Measurements from ENCODE around the gene LRMDA.
"Not testable (repeated sequence)": the region's sequence is repeated elsewhere in the genome, so short reads cannot be mapped to it uniquely, and the experiment has no call there.

The LRMDA gene

DNA sequence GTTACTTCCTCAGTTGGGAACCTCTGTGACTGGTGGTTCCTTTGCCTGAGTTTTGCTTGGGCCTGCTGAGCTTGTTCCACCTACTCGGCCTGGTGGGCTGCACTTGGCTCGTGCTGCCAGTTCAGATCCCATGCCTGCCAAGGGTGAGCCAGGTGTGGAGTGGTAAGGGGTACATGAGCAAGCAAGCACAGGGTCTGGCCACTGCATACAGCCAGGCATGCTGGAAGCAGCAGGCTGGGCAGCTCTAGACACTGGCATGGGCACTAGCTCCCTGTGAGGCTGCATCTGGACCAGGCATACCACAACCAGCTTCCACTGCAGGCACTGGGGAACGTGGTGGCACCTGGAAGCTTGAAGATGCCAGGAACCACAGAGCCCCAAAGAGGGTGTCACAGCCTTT lies 624.0 kb downstream of the LRMDA start:
- DNase-seq (ENCODE audit: low read depth) = no peak
- H3K4me3 ChIP-seq (ENCODE audit: low read depth, low read length) = no peak overlapping the region
- TF ChIP-seq, protein P1, sequence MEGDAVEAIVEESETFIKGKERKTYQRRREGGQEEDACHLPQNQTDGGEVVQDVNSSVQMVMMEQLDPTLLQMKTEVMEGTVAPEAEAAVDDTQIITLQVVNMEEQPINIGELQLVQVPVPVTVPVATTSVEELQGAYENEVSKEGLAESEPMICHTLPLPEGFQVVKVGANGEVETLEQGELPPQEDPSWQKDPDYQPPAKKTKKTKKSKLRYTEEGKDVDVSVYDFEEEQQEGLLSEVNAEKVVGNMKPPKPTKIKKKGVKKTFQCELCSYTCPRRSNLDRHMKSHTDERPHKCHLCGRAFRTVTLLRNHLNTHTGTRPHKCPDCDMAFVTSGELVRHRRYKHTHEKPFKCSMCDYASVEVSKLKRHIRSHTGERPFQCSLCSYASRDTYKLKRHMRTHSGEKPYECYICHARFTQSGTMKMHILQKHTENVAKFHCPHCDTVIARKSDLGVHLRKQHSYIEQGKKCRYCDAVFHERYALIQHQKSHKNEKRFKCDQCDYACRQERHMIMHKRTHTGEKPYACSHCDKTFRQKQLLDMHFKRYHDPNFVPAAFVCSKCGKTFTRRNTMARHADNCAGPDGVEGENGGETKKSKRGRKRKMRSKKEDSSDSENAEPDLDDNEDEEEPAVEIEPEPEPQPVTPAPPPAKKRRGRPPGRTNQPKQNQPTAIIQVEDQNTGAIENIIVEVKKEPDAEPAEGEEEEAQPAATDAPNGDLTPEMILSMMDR (IDR thresholded peaks at IDR 0.05; ENCODE audit: control insufficient read depth, extremely low read depth, insufficient read depth) = no peak

DNA sequence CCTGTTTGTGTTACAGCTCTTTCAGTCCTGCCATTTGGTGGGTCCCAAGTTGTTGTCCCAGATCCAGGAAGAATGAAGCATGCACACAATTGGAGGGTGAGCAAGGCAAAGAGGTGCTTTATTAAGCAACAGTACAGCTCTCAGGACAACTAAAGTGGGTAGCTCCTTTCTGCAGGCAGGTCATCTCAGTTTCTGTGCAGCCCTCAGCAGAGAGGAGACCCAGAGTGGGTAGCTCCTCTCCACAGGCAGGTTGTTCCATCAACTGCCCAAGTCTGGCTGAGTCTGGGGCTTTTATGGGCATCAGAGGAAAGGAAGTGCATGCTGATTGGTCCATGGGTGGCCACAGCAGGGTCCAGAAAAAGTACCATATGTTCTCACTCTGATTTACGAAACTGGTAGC lies 624.5 kb downstream of the LRMDA start:
- TF ChIP-seq, protein P1 (IDR thresholded peaks at IDR 0.05; ENCODE audit: control insufficient read depth, extremely low read depth, insufficient read depth) = no peak
- DNase-seq (ENCODE audit: low read depth) = no peak
- H3K4me3 ChIP-seq (ENCODE audit: low read depth, low read length) = no peak overlapping the region

DNA sequence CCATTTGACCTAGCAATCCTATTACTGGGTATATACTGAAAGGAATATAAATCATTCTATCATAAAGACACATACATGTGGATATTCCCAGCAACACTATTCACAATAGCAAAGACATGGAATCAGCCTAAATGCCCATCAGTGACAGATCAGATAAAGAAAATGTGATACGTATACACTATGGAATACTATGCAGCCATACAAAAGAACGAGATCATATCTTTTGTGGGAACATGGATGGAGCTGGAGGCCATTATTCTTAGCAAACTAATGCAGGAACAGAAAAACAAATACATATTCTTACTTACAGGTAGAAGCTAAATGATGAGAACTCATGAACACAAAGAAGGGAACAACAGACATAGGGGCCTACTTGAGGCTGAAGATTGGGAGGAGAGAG lies 629.6 kb downstream of the LRMDA start:
- H3K4me3 ChIP-seq (ENCODE audit: low read depth, low read length); DNase-seq (ENCODE audit: low read depth): not testable (repeated sequence)

DNA sequence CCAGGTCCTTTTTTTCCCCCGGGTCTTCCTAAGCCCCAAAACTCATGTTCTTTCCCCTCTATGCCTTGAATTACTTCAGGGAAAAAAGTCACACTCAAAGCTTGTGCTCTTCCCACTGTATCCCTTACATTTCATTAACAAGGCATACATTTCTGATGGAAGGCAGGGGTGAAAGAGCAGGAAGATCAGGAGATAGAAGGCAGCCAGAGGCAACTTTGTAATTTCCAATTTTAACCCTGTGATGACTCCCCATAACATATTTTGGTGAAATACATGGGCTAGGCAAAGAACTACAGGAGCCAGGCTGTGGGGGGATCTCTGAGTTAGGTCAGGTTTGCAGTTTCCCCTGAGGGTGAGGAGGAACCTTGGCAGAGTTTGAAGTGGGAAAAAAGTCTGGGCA lies 635.0 kb downstream of the LRMDA start:
- no peak overlapping the region for H3K4me3 ChIP-seq (ENCODE audit: low read depth, low read length)
- TF ChIP-seq, protein P1 (IDR thresholded peaks at IDR 0.05; ENCODE audit: control insufficient read depth, extremely low read depth, insufficient read depth) = no peak
- DNase-seq (ENCODE audit: low read depth) = no peak

DNA sequence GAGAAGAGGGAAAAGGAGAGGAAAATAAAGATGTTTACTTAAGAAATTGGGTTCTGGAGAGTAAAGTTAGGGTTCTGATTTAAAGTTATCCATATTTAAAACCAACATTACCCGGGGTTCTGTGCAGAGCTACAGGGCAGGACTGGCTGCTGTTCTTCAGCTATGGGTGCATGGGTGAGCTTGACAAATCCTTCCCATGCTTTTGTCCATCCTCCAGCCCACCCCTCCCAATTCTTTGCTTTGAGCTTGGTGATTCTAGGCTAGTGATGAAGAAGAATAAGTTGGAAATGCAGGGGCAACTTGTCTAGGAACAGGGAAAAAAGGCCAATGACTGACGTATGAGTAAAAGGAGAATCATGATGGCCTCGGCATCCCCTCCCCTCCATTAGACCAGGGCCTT lies 636.0 kb downstream of the LRMDA start:
- no peak overlapping the region for H3K4me3 ChIP-seq (ENCODE audit: low read depth, low read length)
- TF ChIP-seq, protein P1 (IDR thresholded peaks at IDR 0.05; ENCODE audit: control insufficient read depth, extremely low read depth, insufficient read depth) = no peak
- DNase-seq (ENCODE audit: low read depth) = no peak

DNA sequence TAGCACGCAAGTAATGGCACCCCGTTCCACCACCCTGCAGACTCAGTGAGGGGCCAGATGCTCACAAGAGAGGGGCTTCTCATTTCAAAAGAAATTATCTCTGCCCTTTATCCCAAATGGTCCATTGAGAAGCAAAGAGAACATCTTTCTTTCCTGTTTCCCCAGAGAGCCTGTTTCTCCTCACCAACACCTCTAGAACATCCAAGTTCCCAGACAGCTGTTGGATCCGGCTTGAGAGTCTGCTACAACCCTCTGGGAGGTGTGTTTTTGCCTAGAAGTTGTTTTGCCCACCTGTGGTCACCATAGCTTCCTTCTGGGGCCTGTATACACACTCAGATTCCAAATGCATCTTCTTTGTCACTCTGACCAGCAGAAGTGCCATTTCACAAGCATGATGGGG lies 637.4 kb downstream of the LRMDA start:
- DNase-seq (ENCODE audit: low read depth) = no peak
- no peak overlapping the region for H3K4me3 ChIP-seq (ENCODE audit: low read depth, low read length)
- TF ChIP-seq, protein P1 (IDR thresholded peaks at IDR 0.05; ENCODE audit: control insufficient read depth, extremely low read depth, insufficient read depth) = no peak

DNA sequence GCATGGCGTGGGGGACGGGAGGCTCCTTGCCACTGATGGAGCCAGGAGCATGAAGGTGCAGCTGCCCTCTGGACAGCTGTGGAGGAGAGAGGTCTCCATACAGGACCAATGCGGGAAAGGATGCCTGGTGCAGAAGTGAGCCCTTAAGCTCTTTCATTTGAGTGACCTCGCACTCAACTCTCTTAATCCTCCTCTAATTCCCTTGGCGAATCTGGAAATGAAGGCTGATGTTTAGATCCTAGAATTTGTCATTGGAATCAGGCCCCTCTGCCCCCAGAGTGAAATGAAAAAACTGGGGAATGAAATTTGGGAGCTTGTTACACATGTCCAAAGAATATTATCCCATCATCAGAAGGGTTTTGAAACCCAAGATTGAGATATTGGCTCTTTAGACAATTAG lies 639.5 kb downstream of the LRMDA start:
- H3K4me3 ChIP-seq (ENCODE audit: low read depth, low read length) = no peak overlapping the region
- TF ChIP-seq, protein P1 (IDR thresholded peaks at IDR 0.05; ENCODE audit: control insufficient read depth, extremely low read depth, insufficient read depth) = no peak
- no peak for DNase-seq (ENCODE audit: low read depth)

All from LNCaP clone FGC (cell line).